IgD-negative memory B cell (primary cell): ENCODE data around the gene GDPD5. TPM values are rescaled to one million over a fixed set of nuclear protein-coding genes. Genes with fewer than 3 reads are reported as not detected.

Experiments used
- H3K27ac Mint-ChIP-seq, 3 donors: one replicate each; pipeline ENCODE4 v1.8.0; 2020 to 2022; ENCODE audit warnings: mild to moderate bottlenecking in 3 of 3, mixed read lengths in 3 of 3, moderate library complexity in 1 of 3
- H3K27me3 Mint-ChIP-seq: one replicate; pipeline ENCODE4 v1.8.0; 2021; ENCODE audit warnings: mixed read lengths
- H3K36me3 Mint-ChIP-seq: one replicate; pipeline ENCODE4 v1.8.0; 2020; ENCODE audit warnings: mild to moderate bottlenecking, mixed read lengths
- H3K4me1 Mint-ChIP-seq, 3 donors: one replicate each; pipeline ENCODE4 v1.8.0; 2020 to 2022; ENCODE audit warnings: mixed read lengths in 3 of 3, mild to moderate bottlenecking in 1 of 3
- H3K4me3 Mint-ChIP-seq, 4 donors: one replicate each; pipeline ENCODE4 v1.8.0; 2020 to 2022; ENCODE audit warnings: mild to moderate bottlenecking in 4 of 4, mixed read lengths in 4 of 4, moderate library complexity in 3 of 4
- H3K9me3 Mint-ChIP-seq, 3 donors: one replicate each; pipeline ENCODE4 v1.8.0; 2020 to 2021; ENCODE audit warnings: mixed read lengths in 3 of 3, mild to moderate bottlenecking in 1 of 3
- polyA plus RNA-seq: library from polyadenylated mRNA; unstranded; fragments of 300-500 nt; fragmentation: Illumina TruSeq; gene quantifications from one replicate; pipeline ENCODE4 v1.2.3, GENCODE V29; 2021

The GDPD5 gene
- polyA plus RNA-seq, 1 donor from 2014 or later: 27.8 TPM

GRCh38 chr11:75485742-75486141, 40.0 kb downstream of the GDPD5 start:
- H3K9me3 Mint-ChIP-seq: no peaks in the 10 kb centered on the region
- H3K27ac Mint-ChIP-seq: no peak overlapping the region
- H3K36me3 Mint-ChIP-seq: peaks cover 11% of the 10 kb centered on the region
- no peaks in the 10 kb centered on the region for H3K27me3 Mint-ChIP-seq
- no peak overlapping the region for H3K4me3 Mint-ChIP-seq
- H3K4me1 Mint-ChIP-seq: peaks cover 0 to 6% (median 2%) of the 10 kb centered on the region in 3 donors

- H3K9me3 Mint-ChIP-seq: no peaks in the 10 kb centered on the region
- peaks cover 8% of the 10 kb centered on the region for H3K36me3 Mint-ChIP-seq
- peaks cover 4 to 10% (median 9%) of the 10 kb centered on the region in 3 donors for H3K4me1 Mint-ChIP-seq
- no peak overlapping the region for H3K27ac Mint-ChIP-seq
- H3K4me3 Mint-ChIP-seq: no peak overlapping the region
- no peaks in the 10 kb centered on the region for H3K27me3 Mint-ChIP-seq
These were observed 42.7 kb downstream of the GDPD5 start for GRCh38 chr11:75482931-75483469.

GRCh38 chr11:75481922-75482606, 43.7 kb downstream of the GDPD5 start:
- Mint-ChIP-seq H3K9me3 (no peaks in the 10 kb centered on the region), H3K36me3 (peaks cover 8% of the 10 kb centered on the region), H3K4me3 (no peak overlapping the region), H3K27ac (peak overlapping the region in 1 of 3 donors; percentile 63), H3K27me3 (no peaks in the 10 kb centered on the region), H3K4me1 (peaks cover 5 to 10% (median 9%) of the 10 kb centered on the region in 3 donors)

- H3K4me1 Mint-ChIP-seq: peaks cover 5 to 10% (median 9%) of the 10 kb centered on the region in 3 donors
- H3K4me3 Mint-ChIP-seq: no peak overlapping the region
- H3K9me3 Mint-ChIP-seq: no peaks in the 10 kb centered on the region
- no peak overlapping the region for H3K27ac Mint-ChIP-seq
- no peaks in the 10 kb centered on the region for H3K27me3 Mint-ChIP-seq
- H3K36me3 Mint-ChIP-seq: peaks cover 8% of the 10 kb centered on the region
These were observed 44.4 kb downstream of the GDPD5 start for GRCh38 chr11:75481223-75481921.

GRCh38 chr11:75480185-75481175, 45.3 kb downstream of the GDPD5 start:
- Mint-ChIP-seq H3K27me3 (no peaks in the 10 kb centered on the region), H3K4me3 (no peak overlapping the region), H3K27ac (peak overlapping the region in 1 of 3 donors; percentile 50), H3K36me3 (peaks cover 8% of the 10 kb centered on the region), H3K9me3 (no peaks in the 10 kb centered on the region), H3K4me1 (peaks cover 10 to 11% (median 11%) of the 10 kb centered on the region in 3 donors)

- Mint-ChIP-seq H3K36me3 (peaks cover 11% of the 10 kb centered on the region), H3K9me3 (no peaks in the 10 kb centered on the region), H3K27me3 (no peaks in the 10 kb centered on the region), H3K4me3 (peak overlapping the region in 1 of 4 donors; percentile 42), H3K4me1 (peaks cover 12 to 15% (median 14%) of the 10 kb centered on the region in 3 donors), H3K27ac (no peak overlapping the region)
These were observed 46.1 kb downstream of the GDPD5 start for GRCh38 chr11:75479597-75480145.

GRCh38 chr11:75478783-75479596, 46.8 kb downstream of the GDPD5 start:
- no peak overlapping the region for H3K4me3 Mint-ChIP-seq
- H3K36me3 Mint-ChIP-seq: peaks cover 11% of the 10 kb centered on the region
- no peaks in the 10 kb centered on the region for H3K9me3 Mint-ChIP-seq
- H3K27ac Mint-ChIP-seq: peak overlapping the region in 2 of 3 donors; percentile 18 to 43
- peaks cover 12 to 16% (median 16%) of the 10 kb centered on the region in 3 donors for H3K4me1 Mint-ChIP-seq
- H3K27me3 Mint-ChIP-seq: no peaks in the 10 kb centered on the region

- no peak overlapping the region for H3K4me3 Mint-ChIP-seq
- peaks cover 11% of the 10 kb centered on the region for H3K36me3 Mint-ChIP-seq
- no peaks in the 10 kb centered on the region for H3K9me3 Mint-ChIP-seq
- no peaks in the 10 kb centered on the region for H3K27me3 Mint-ChIP-seq
- H3K4me1 Mint-ChIP-seq: peaks cover 12 to 16% (median 16%) of the 10 kb centered on the region in 3 donors
- no peak overlapping the region for H3K27ac Mint-ChIP-seq
These were observed 48.2 kb downstream of the GDPD5 start for GRCh38 chr11:75477614-75477935.

GRCh38 chr11:75476739-75477613, 48.8 kb downstream of the GDPD5 start:
- Mint-ChIP-seq H3K4me3 (no peak overlapping the region), H3K9me3 (no peaks in the 10 kb centered on the region), H3K27ac (no peak overlapping the region), H3K27me3 (no peaks in the 10 kb centered on the region), H3K4me1 (peaks cover 11 to 16% (median 12%) of the 10 kb centered on the region in 3 donors), H3K36me3 (peaks cover 5% of the 10 kb centered on the region)

GRCh38 chr11:75475767-75476650, 49.7 kb downstream of the GDPD5 start:
- Mint-ChIP-seq H3K36me3 (peaks cover 5% of the 10 kb centered on the region), H3K4me1 (peaks cover 11 to 16% (median 12%) of the 10 kb centered on the region in 3 donors), H3K4me3 (no peak overlapping the region), H3K9me3 (no peaks in the 10 kb centered on the region), H3K27me3 (no peaks in the 10 kb centered on the region), H3K27ac (peak overlapping the region in 1 of 3 donors; percentile 74)

- Mint-ChIP-seq H3K9me3 (no peaks in the 10 kb centered on the region), H3K27me3 (no peaks in the 10 kb centered on the region), H3K27ac (peak overlapping the region in 1 of 3 donors; percentile 74), H3K36me3 (peaks cover 5% of the 10 kb centered on the region), H3K4me1 (peaks cover 7 to 16% (median 11%) of the 10 kb centered on the region in 3 donors), H3K4me3 (no peak overlapping the region)
These were observed 50.6 kb downstream of the GDPD5 start for GRCh38 chr11:75474878-75475766.
